NCI-H460 (cell line): ENCODE results near the gene LYPD6. TPM values are rescaled to one million over a fixed set of nuclear protein-coding genes. Genes with fewer than 3 reads are reported as not detected.

Experiments
- DNase-seq: peaks from one replicate; pipeline ENCODE4 v3.0.0-alpha.2; 2016; ENCODE audit warnings: low read depth; ENCODE audit errors: extremely low read depth
- total RNA-seq: library from RNA; depleted of rRNA; stranded (reverse); fragments of >200 nt; shearing (Covaris generic); gene quantifications from 2 replicates; pipeline ENCODE4 v1.2.3, GENCODE V29; 2014

LYPD6 gene
- total RNA-seq, 1 experiment from 2014 or later: 5.6 TPM

- no peak for DNase-seq
Measured at GRCh38 chr2:149446748-149447147, 116.4 kb downstream of the LYPD6 start.

GRCh38 chr2:149448315-149448714, 117.9 kb downstream of the LYPD6 start:
- DNase-seq: no peak

- no peak for DNase-seq
Measured at GRCh38 chr2:149449017-149449416, 118.6 kb downstream of the LYPD6 start.

- DNase-seq: no peak
Measured at GRCh38 chr2:149451417-149452165, 121.2 kb downstream of the LYPD6 start.

- DNase-seq: no peak
Measured at GRCh38 chr2:149456285-149456684, 125.9 kb downstream of the LYPD6 start.

- DNase-seq: no peak
Measured at GRCh38 chr2:149458502-149458901, 128.1 kb downstream of the LYPD6 start.

- no peak for DNase-seq
Measured at GRCh38 chr2:149463328-149464002, 133.1 kb downstream of the LYPD6 start.

GRCh38 chr2:149464396-149464795, 134.0 kb downstream of the LYPD6 start:
- DNase-seq: no peak

- DNase-seq: no peak
Measured at GRCh38 chr2:149465873-149466272, 135.5 kb downstream of the LYPD6 start.

- no peak for DNase-seq
Measured at GRCh38 chr2:149466635-149467034, 136.2 kb downstream of the LYPD6 start.

- no peak for DNase-seq
Measured at GRCh38 chr2:149467436-149467835, 137.0 kb downstream of the LYPD6 start.

GRCh38 chr2:149468636-149469035, 138.2 kb downstream of the LYPD6 start:
- DNase-seq: no peak

- DNase-seq: no peak
Measured at GRCh38 chr2:149470046-149470445, 139.7 kb downstream of the LYPD6 start.

GRCh38 chr2:149472413-149472812, 142.0 kb downstream of the LYPD6 start:
- DNase-seq: no peak

- DNase-seq: no peak
Measured at GRCh38 chr2:149473068-149473467, 142.7 kb downstream of the LYPD6 start.

- no peak for DNase-seq
Measured at GRCh38 chr2:149473521-149473920, 143.1 kb downstream of the LYPD6 start.

GRCh38 chr2:149483004-149483605, 152.7 kb downstream of the LYPD6 start:
- DNase-seq: no peak

GRCh38 chr2:149486664-149487063, 156.3 kb downstream of the LYPD6 start:
- DNase-seq: no peak

GRCh38 chr2:149487189-149487588, 156.8 kb downstream of the LYPD6 start:
- DNase-seq: no peak

- no peak for DNase-seq
Measured at GRCh38 chr2:149488706-149489440, 158.5 kb downstream of the LYPD6 start.

- no peak for DNase-seq
Measured at GRCh38 chr2:149489452-149489851, 159.1 kb downstream of the LYPD6 start.
